Activated CD4-positive, alpha-beta T cell treated with anti-CD3 and anti-CD28 coated beads, Interleukin-10, Interleukin-2, amounts not matched to agents 100 ng/mL and 50 ng/mL, durations not matched to agents 16 hours and 8 hours (primary cell): ENCODE data around the gene RBMS3.

ENCODE experiments used
- DNase-seq: peaks from one replicate; pipeline ENCODE4 v3.0.0-alpha.2; 2020

The RBMS3 gene

DNA sequence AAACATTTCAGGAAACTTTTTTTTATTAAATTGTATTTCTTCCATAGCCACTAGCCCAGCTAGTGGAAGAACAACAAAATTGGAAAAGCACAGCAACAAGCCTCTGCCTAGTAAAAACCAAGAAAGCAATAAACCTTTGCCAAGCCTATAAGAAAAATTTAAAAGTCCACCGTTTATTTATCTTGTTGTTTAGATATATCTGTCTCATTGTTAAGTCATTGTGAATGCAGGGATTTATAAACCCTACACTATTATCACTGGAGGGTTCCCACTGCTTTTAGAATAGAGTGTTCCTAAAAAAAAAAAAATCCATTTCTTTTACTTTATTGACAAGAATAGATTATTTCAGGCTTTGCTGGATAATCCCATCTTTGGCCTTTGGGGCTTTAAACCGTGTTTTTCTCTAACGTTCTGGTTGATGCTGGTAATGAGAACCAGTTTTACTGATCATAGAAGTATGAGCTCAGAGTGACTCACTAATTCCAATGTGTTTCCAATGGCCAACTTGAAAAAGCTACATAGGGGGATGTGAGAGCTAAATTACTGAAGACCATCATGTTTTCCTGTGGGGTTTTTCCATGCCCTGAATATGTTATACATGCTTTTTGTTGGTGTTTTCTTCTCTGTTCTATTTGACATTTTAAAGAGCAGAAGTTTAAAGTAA lies 634.1 kb downstream of the RBMS3 start:
- DNase-seq, result no peak

DNA sequence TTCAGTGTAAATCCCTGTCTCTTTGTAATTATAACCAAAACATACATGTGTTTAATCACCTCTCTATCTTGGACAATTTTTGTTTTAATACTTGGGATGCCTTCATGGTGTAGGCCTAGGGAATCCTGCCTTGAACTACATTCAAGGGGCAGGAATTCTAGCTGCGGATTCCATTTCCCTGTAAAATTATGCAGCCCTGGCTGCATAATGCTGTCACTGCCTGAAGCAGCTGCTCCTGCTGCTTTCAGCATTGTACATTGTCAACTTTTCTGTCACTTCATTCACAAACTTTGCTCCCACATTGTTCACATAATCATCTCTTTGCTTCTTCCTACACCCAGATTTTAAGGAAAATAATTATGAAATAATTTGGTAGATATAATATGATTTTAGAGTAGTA lies 638.7 kb downstream of the RBMS3 start:
- no peak for DNase-seq

DNA sequence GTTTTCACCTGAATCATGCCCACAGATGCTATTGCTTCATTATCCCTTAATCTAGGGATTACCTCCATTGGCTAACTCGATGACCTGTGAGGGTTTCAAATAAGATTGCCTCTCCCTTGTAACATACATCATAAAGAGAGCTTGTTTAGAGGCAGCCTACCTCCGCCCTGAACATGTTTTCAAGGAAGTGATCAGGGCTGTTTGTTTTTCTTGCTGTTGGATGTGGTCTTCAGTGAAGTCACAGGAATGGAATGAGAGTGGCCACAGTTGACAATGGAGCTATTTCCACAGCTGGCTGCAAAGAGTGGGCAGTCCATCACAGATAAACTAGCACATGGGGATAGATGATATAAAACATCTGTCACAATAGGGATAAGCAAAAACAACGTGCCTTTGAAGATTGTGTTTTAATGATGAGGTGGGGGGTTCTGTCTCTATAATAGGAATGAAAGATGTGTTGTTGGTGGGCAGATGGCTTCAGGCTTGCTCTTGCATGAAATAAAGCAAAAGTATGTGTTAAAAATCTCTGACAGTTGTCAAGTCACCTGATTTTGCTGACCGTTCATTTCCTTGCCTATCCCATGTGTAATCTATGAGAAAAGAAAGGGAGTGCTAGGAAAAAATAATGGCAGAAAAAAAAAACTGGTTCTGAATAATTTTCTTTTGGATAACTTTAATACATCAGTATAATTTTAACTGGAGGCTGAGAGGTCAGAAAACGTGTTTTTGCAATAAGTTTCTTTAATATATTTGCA lies 642.3 kb downstream of the RBMS3 start:
- no peak for DNase-seq

DNA sequence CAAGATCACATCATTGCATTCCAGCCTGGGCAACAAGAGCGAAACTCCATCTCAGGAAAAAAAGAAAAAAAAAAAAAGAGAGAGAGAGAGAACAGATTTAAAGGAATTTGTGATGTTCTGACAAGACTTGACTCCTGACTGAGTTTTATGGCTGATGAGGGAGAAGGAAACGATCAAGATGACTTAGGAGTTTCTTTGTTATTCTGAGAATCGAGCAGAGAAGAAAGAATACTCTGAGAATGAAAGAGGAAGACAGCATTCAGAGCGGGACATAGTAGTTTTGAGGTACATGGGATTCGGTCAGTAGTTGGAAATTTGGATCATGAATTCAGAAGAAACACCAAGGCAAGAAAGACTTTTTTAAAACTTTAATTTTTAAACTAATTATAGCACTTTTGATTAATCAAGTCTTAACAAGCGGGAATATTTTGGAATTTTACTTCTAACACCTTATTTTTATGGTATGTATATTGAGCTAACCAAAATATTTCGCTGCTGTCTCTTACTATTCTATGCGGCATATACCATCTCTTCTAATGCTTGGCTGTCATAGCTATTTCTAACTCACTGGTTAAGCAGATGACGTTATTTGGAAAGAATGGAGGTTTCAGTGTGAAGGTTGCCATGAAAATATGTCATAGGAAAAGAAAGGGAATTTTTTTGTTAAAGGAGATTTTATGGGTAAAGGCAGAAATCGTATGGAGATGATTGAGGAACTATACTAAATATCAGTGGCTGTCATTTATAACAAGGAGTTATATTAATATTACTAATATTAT lies 644.1 kb downstream of the RBMS3 start:
- DNase-seq, result no peak

DNA sequence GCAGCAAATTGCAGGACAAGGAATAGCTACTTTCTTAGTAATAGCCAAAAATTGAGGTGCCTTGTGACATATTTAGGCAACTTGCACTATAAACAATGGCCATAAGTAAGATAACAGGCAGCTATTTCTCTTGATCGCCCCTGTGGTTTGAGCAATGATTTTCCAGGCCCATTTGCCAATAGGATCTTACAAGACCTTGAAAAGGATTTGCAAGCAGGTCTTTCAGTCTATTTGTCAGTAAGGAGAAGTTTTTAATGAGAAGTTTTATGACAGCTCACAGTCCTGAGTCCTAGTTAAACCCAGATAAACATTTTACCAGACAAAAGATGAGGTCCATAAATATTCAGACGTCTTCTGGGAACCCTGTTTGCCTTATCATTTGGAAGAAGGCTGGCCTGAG lies 645.5 kb downstream of the RBMS3 start:
- DNase-seq, result no peak

GRCh38 chr3:29932696-29933325 lies 651.9 kb downstream of the RBMS3 start:
- no peak for DNase-seq

- no peak for DNase-seq
These were observed 653.1 kb downstream of the RBMS3 start for GRCh38 chr3:29933802-29934490.

DNA sequence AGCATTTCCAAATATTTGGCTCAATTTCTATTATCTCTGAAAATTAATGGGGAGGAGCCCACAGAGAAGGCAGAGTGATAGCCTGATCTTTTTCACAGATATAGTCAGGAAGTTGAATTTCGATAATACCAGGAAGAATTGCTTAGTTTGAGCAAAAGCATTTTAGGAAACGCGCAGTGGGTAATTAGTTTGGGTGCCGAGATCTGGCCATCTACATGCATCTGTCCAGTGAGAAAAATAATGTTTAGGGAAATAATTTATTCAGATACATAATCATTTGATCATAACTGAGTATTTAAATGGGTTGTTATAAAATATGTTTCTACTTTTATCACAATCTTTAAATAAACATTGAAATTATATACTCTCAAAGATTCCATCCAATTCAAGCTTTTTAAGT lies 653.9 kb downstream of the RBMS3 start:
- DNase-seq, result no peak

DNA sequence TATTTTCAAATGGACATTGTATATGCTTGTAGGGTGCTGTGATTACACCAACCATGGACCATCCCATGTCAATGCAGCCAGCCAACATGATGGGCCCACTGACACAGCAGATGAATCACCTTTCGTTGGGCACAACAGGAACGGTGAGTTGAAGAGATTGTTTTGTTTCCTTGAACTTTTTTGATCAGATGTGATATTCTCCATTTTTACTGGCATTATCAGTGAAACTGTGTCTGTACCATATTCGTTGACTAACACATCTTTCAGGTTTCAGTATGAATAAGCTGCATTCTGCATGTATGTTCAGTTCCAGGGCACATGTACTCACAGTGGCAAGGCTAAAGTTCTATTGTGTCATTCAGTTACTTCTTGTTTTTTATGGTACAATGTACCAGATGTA lies 655.2 kb downstream of the RBMS3 start:
- DNase-seq, result peak; percentile 71

DNA sequence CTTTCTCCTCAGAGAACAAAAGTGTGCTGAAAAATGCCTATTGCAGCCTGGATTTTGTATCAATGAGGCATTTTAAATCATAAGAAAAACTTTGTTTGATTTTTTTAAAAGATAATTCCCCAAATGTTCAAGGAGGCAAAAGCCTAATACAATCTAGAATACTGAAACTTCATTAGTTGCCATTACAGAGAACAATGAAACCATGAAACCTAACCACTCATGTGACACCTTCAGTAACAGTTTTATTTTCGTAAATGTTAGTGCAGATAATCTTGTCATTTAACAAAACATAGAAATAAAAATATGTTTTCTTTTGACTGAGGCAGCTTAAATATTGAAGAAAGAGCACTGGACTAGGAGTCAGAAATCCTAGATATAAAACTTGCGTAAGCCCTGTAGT lies 655.9 kb downstream of the RBMS3 start:
- no peak for DNase-seq

DNA sequence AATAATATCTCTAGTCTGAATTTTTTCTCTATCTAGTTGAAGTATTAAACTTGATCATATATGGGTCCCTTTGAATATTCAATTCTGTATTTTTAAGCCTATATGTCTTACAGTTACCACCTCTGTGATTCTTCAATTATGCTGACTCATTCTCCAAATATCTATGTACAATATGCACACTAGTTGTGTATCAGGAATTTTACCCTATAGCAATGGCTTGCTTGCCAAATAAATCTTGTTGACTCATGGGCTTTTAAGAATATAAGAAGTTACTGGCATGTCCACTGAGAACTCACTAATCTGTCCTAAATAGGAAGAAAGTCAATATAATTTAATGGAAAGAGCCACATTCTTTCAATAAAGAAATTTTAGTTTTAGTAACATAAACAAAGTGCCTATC lies 656.3 kb downstream of the RBMS3 start:
- DNase-seq, result no peak

DNA sequence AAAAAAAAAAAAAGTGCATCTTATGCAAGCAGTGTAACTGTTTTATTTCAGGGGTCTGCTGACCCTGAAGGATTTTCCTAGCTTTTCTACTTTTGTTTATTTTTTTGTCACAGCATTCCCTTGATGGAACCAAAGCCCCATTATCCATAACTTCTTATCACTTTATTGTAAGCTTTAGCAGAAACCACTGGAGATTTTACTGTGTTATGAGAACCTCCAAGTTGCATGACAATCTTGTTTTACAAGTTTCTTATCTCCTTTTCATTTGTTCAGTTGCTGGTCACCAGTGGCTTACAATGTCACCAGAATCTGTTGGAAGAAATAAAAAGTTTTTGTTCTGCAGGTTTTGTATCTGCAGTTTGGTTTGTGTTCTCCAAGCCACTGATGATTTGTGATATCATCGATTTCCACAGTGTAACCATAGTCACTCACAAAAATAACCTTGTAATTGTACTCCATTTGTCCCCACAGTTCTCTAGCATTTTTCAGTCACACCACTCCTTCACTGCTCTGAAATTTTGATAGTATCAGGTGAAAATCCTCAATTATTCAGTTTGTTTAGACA lies 660.0 kb downstream of the RBMS3 start:
- no peak for DNase-seq

DNA sequence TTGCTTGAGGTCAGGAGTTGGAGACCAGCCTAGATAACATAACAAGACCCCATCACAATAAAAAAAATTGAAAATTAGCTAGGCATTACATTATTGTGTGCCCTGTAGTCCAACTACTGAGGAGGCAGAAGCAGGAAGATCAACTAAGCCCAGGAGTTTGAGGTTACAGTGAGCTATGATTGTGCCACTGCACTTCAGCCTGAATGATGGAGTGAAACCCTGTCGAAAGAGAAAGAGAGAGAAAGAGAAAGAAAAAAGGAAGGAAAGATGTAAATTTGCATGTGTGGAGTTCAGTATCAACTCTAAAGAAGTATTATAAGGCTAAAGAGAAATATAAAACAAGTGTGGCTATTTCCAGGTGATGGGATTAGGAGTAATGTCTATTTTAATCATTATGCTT lies 661.4 kb downstream of the RBMS3 start:
- no peak for DNase-seq

GRCh38 chr3:29949131-29949530 lies 668.3 kb downstream of the RBMS3 start:
- DNase-seq, result no peak

- DNase-seq, result no peak
These were observed 669.2 kb downstream of the RBMS3 start for GRCh38 chr3:29949940-29950616.

GRCh38 chr3:29952431-29952830 lies 671.6 kb downstream of the RBMS3 start:
- DNase-seq, result no peak

DNA sequence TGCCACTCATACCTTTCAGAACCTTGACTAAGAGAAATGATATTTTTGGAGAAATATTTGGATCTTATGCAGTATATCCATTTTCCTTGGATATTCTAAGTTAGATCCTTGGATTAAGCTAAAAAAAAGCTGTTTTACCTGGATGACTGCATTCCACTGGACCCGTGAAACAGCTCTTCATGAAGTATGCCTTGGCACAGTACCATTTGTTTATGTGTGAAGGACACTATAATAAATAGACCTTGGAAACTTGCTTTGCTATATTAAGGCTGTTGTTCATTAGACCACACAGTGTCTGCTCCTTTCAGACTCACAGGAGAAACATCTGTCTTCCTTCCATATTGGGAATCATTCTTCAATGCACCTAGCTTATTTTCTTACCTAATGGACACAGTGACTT lies 674.5 kb downstream of the RBMS3 start:
- no peak for DNase-seq

DNA sequence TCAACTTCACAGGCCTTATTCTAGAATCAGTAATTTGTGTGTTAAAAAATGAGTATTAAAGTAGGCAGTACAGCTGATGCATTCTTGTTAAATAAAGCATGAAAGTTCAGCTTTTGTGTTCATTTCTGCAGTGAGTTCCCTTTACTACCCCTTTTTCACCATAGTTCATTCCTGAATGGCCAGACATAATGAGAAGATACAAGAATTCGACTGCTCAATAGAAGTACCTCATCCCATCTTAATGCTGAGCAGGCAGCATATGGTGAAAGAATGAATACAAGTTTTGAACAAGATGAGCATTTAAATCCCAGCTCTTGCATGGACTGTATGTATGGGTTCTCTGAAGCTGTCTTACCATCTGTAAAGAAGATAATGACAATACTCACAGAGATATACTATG lies 677.9 kb downstream of the RBMS3 start:
- DNase-seq, result no peak

GRCh38 chr3:29971895-29972294 lies 691.0 kb downstream of the RBMS3 start:
- DNase-seq, result no peak

- DNase-seq, result no peak
These were observed 691.6 kb downstream of the RBMS3 start for GRCh38 chr3:29972320-29972993.

GRCh38 chr3:29973763-29974162 lies 692.9 kb downstream of the RBMS3 start:
- no peak for DNase-seq
